ENCODE results near the gene PCGF1.
"Not testable (repeated sequence)": the region's sequence is repeated elsewhere in the genome, so short reads cannot be mapped to it uniquely, and the experiment has no call there.

PCGF1 gene

DNA sequence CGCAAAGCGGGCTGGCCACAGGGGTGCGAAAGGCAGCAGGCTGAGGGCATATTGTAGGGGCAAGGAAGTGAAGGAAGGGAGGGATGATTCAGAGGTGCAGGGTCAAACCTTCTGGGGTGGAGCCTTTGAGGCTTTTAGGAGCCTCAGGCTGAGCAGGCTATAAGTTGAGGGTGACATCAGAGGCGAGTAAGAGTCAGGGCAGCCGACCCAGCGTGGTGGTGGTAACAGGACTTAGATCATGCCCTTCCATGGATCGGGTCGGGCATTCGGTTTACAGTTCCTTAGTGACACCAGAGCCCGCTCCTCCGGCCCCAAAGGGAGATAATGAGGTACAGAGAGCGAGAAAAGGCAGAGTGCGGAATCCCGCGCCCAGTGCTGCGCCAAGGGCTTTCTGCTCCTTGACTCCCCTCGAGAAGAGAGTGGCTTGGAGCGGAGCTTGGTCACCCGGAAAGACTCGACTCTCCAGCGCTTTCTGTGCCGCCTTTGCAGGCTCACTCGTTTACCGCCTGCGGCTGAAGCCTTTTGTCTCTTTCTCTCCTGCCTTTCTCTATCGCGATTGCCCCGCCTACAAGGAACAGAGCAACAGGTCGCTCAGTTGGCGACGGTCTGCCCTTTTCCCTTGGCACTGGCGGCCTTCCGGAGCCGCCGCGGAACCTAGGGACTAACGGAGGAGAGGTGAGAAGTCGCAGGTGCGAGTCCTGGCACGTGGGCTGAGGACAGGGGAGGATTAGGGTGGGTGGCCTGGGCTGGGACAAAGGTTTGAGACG, 8.8 kb downstream of the PCGF1 start:
- DNase-seq: peak; percentile 54

GRCh38 chr2:74497777-74498499, 9.6 kb downstream of the PCGF1 start:
- no peak for DNase-seq

- no peak for DNase-seq
Observed at GRCh38 chr2:74496997-74497776, 10.3 kb downstream of the PCGF1 start.

- DNase-seq: no peak
Observed at GRCh38 chr2:74495440-74495839, 12.1 kb downstream of the PCGF1 start.

GRCh38 chr2:74493546-74493945, 13.9 kb downstream of the PCGF1 start:
- no peak for DNase-seq

DNA sequence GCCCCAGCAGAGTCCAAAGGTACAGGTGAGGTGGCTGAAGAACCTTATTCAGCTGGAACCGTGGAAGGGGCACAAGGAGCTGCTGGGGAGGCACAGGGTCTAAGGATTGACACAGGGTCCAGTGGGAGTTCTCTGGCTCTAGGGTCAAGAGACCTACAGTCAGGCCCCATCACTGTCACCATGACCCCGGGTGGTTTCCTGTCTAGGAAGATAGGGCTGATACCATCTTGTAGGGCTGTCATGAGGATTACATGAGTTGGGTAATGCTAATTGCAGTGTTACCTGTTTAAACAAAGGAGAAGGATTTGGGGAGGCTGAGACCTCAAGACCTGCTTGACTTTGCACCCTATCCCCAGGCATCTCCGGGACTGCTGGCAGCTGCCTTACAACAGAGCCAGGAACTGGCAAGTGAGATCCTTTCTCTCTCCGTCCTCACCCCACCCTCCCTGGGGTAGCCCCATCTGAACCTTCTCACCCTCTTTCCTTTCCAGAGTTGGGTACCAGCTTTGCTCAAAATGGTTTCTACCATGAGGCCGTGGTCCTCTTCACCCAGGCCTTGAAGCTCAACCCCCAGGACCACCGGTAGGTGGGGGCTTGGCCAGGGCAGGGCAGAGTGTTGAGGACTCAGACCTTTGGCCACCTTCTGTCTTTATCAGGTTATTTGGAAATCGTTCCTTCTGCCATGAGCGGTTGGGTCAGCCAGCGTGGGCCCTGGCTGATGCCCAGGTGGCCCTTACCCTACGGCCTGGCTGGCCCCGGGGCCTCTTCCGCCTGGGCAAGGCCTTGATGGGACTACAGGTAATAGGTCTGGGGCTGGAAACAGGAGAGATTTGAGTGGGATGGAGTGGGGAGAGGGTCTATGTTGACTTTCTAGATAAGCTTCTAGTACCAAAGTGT, 15.6 kb downstream of the PCGF1 start:
- DNase-seq: no peak

DNA sequence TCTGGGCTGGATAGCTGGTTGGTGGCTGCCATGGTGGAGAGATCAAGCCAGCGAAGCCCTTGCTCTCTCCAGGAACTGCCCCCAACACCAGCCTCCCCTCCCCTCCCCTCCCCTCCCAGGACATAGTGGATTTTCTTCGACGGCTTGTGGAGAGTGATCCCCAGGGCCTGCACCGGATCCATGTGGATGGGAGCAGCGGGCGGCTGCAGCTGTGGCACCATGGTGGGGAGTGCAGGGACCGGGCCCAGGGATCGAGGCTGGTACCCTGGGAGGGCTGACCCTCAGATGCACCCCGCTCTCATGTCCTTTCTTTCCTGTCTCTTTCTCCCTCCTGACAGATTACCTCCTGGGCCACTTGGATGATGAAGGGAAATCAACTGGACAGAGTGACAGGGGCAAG, 17.6 kb downstream of the PCGF1 start:
- no peak for DNase-seq

DNA sequence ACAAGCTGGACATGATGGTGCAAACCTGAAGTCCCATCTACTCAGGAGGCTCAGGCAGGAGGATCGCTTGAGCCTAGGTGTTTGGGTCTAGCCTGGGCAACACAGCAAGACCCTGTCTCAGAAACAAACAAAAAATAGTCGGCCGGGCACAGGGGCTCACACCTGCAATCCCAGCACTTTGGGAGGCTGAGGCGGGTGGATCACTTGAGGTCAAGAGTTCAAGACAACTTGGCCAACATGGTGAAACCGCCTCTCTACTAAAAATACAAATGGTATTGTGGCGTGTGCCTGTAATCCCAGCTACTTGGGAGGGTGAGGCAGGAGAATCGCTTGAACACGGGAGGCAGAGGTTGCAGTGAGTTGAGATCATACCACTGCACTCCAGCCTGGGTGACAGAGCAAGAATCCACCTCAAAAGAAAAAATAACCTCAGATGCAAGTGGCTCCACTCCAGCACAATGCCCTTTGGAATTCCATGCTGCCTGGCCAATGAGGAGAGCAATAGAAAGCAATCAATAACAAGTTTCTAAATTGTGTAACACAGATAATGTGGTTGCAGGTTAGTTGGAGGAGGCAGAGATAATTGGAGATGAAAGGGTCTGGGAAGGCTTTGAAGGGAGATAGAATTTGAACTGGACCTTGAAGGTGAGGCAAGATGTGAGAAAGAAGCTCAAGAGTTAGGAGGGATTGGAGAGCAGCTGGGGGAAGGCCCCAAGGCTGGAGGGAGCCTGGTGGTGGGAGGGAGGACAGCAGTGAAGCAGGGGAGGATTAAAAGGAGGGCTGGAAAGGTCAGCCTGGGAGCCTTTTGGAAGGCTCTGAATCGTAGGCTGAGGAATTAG, 18.6 kb downstream of the PCGF1 start:
- DNase-seq: no peak

GRCh38 chr2:74486141-74486540, 21.4 kb downstream of the PCGF1 start:
- no peak for DNase-seq

DNA sequence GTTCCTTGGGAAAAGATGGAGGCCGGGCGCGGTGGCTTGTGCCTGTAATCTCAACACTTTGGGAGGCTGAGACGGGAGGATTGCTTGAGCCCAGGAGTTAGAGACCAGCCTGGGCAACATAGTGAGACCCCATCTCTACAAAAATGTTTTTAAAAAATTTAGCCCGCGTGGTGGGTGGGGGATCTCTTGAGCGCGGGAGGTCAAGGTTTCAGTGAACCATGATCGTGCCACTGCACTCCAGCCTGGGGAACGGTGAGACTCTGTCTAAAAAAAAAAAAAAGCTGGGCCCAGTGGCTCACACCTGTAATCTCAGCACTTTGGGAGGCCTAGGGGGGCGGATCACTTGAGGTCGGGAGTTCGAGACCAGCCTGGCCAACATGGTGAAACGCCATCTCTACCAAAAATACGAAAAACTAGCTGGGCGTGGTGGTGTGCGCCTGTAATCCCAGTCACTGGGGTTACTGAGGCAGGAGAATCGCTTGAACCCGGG, 23.8 kb downstream of the PCGF1 start:
- DNase-seq: not testable (repeated sequence)

DNA sequence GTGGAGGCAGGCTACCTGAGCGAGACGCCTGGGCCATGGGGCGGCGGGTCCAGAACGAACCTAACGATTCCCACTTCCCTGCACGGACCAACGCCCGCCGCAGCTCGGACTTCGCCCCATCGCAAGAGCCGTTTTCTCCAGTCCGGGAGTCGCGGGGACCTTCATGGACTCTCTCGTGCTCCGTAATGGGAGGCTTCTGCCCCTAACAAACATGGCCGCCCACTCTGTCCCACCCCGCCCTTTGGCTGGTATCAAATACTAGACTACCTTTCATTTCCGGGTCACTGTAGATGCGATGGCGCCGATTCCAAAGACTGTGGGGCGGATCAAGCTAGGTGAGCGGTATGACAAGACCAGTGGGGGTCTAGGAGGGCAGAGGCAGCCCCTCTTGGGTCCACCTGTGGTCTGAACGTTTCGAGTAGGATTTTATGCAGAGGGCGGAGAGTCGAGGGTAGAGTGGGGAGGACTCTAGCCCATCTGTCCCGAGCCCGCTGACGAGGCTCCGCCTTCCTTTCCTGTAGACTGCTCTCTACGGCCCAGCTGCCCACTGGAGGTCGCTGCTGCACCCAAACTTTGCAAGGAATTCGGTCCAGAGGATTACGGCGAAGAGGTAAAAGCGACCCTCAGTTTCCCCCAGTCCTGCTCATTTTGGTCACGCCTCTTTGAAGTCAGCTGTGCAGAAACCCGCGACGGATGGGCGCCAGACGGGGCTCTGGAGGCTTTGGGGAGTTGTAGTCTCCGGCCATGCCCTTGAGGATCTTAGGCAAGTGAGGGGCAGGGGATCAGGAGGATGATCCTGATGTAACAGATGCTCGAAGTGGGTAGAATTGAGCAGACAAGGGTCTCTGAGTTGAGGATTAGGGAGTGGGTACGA, 24.5 kb downstream of the PCGF1 start, which contains the start of the genes CCDC142 and TTC31:
Gene CCDC142, minus strand, starts transcription at position 198 of the 874 bp plus-strand sequence. Its CDS starts 161 bp downstream, at position 37.
Gene TTC31, plus strand, starts transcription at position 281 of the 874 bp plus-strand sequence. Its CDS starts 15 bp downstream, at position 296.
- DNase-seq: peak; percentile 93

GRCh38 chr2:74481961-74482800, 25.3 kb downstream of the PCGF1 start:
- DNase-seq: peak; percentile 47

- no peak for DNase-seq
Observed at GRCh38 chr2:74481431-74481830, 26.1 kb downstream of the PCGF1 start.

- no peak for DNase-seq
Observed at GRCh38 chr2:74474899-74475298, 32.6 kb downstream of the PCGF1 start.

GRCh38 chr2:74474481-74474880, 33.0 kb downstream of the PCGF1 start:
- DNase-seq: no peak

GRCh38 chr2:74472945-74473258, 34.6 kb downstream of the PCGF1 start:
- DNase-seq: no peak

DNA sequence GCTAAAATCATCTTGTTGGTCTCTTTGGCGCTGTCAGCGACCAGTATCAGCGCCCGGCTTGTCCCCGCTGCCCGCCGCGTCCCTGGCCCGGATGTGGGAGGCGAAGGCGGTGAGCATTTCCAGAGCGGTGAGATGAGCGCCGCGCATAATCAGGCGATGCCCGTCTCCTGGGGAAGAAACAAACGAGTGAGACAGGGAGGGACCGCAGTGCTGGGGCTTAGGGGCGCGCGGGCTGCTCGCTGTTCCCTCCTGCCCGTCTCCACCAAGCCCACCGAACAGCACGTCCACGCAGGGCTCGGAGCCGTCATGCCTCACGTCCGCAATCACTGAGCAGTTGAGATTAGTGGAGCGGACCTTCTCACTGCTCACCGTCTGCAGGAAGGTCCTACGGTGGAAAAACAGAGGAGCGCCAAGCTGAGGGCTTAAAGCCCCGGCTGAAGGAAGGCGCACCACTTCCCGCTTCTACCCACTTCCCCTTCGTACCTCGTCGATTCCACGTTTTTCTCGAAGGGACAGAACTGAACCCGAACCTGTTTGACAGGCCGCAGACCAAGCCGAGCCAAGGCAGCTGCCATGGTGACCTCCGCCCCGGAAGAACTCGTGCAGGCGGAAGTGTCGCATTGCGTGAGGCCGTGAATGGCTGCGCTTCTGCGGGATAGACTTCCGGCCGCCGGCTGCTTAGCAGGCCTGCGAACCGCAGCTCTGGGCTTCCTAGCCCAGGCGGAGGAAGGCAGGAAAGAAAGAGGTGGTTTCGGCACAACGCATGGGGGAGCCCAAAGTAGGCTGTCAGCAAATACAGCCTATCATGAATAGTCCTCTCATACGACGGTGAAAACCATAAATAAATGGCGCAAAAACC, 35.2 kb downstream of the PCGF1 start, which contains the start of gene MRPL53:
Gene MRPL53, minus strand, starts transcription at position 595 of the 859 bp plus-strand sequence. Its CDS starts 20 bp downstream, at position 575.
- peak; percentile 96 for DNase-seq

Data from MV-4-11 (cell line).